IMR-90 (cell line): Measurements from ENCODE around the gene NEGR1. TPM values are rescaled to one million over a fixed set of nuclear protein-coding genes. Genes with fewer than 3 reads are reported as not detected.

Experiments
- ATAC-seq: fragments of 200-7000 bp; cut with Tn5 transposase; 2 replicates; pipeline ENCODE4 v1.9.1; 2020; ENCODE audit warnings: low read depth, mild to moderate bottlenecking, moderate library complexity
- BruUV-seq: library from RNA; stranded (reverse); fragments of 400-500 nt; replicated peaks from 2 replicates; lab custom pipeline; 2021; lab: Mats Ljungman, UMichigan
- CTCF ChIA-PET: fragments of 300-600 bp; formaldehyde crosslinking; extraction: SDS; loops from one replicate; lab custom pipeline; 2021; ENCODE audit warnings: antibody characterized with exemption; lab: Yijun Ruan, JAX
- POLR2A ChIA-PET: fragments of 300-600 bp; sonication (Branson Sonifier 250); formaldehyde crosslinking; loops from one replicate; lab custom pipeline; 2022; ENCODE audit warnings: antibody characterized with exemption; ENCODE audit not compliant: unreplicated experiment; lab: Charles Lee
- DNase-seq: peaks from one replicate; pipeline ENCODE4 v3.0.0; 2013
- H2AFZ ChIP-seq: replicated peaks from 2 replicates; pipeline ENCODE3; 2013; ENCODE audit warnings: low read length, mild to moderate bottlenecking; ENCODE audit not compliant: poor library complexity
- H2AK5ac ChIP-seq: 2 replicates; pipeline ENCODE4 v1.6.1; 2013; ENCODE audit warnings: low read depth, low read length, inconsistent platforms
- H2AK9ac ChIP-seq: replicated peaks from 2 replicates; pipeline ENCODE3; 2013; ENCODE audit warnings: mild to moderate bottlenecking, low read depth, low read length, moderate library complexity; ENCODE audit not compliant: poor library complexity
- H2BK120ac ChIP-seq: 2 replicates; pipeline ENCODE4 v1.6.1; 2013; ENCODE audit warnings: low read depth, low read length, inconsistent platforms
- H2BK15ac ChIP-seq: 3 replicates; pipeline ENCODE4 v1.6.1; 2013; ENCODE audit warnings: low read depth, low read length, inconsistent platforms
- H2BK20ac ChIP-seq: 2 replicates; pipeline ENCODE4 v1.6.1; 2013; ENCODE audit warnings: low read depth, mild to moderate bottlenecking, inconsistent platforms, low read length, moderate library complexity
- H2BK5ac ChIP-seq: 2 replicates; pipeline ENCODE4 v1.6.1; 2013; ENCODE audit warnings: mild to moderate bottlenecking, low read depth, low read length, inconsistent platforms; ENCODE audit not compliant: poor library complexity, severe bottlenecking
- H3K14ac ChIP-seq: replicated peaks from 2 replicates; pipeline ENCODE4 v1.6.1; 2013; ENCODE audit warnings: low read depth, low read length, inconsistent platforms
- H3K18ac ChIP-seq: 2 replicates; pipeline ENCODE4 v1.6.1; 2013; ENCODE audit warnings: low read depth, low read length, control low read depth
- H3K23ac ChIP-seq: 2 replicates; pipeline ENCODE4 v1.6.1; 2013; ENCODE audit warnings: low read depth, low read length, inconsistent platforms
- H3K27ac ChIP-seq: 2 replicates; pipeline ENCODE4 v1.5.1; 2013; ENCODE audit warnings: mild to moderate bottlenecking, control low read depth, low read length; ENCODE audit not compliant: insufficient read depth
- H3K27me3 ChIP-seq: 2 replicates; pipeline ENCODE4 v1.6.1; 2013; ENCODE audit warnings: low read length; ENCODE audit not compliant: control insufficient read depth, insufficient read depth
- H3K36me3 ChIP-seq: 2 replicates; pipeline ENCODE4 v1.6.1; 2013; ENCODE audit warnings: low read length, mixed read lengths; ENCODE audit not compliant: control insufficient read depth, insufficient read depth
- H3K4ac ChIP-seq: 2 replicates; pipeline ENCODE4 v1.6.1; 2013; ENCODE audit warnings: low read depth, low read length, inconsistent platforms
- H3K4me1 ChIP-seq: 2 replicates; pipeline ENCODE4 v1.6.1; 2013; ENCODE audit warnings: low read length, mixed read lengths; ENCODE audit not compliant: control insufficient read depth, insufficient read depth
- H3K4me2 ChIP-seq: 2 replicates; pipeline ENCODE4 v1.6.1; 2013; ENCODE audit warnings: low read depth, mild to moderate bottlenecking, control low read depth, low read length, moderate library complexity
- H3K4me3 ChIP-seq: 2 replicates; pipeline ENCODE4 v1.5.1; 2013; ENCODE audit warnings: low read depth, mild to moderate bottlenecking, control low read depth, low read length, moderate library complexity; ENCODE audit not compliant: insufficient read depth
- H3K56ac ChIP-seq: 2 replicates; pipeline ENCODE4 v1.6.1; 2013; ENCODE audit warnings: low read length, inconsistent platforms; ENCODE audit not compliant: insufficient read depth; ENCODE audit errors: extremely low read depth
- H3K79me1 ChIP-seq, 2 experiments: 2 replicates each; pipeline ENCODE4 v1.6.1; 2013; ENCODE audit warnings: low read length in 2 of 2, inconsistent platforms in 1 of 2, low read depth in 1 of 2
- H3K9ac ChIP-seq: 2 replicates; pipeline ENCODE4 v1.6.1; 2013; ENCODE audit warnings: low read depth, low read length, control low read depth
- H3K9me1 ChIP-seq: 2 replicates; pipeline ENCODE4 v1.6.1; 2013; ENCODE audit warnings: low read length, inconsistent platforms; ENCODE audit not compliant: insufficient read depth
- H3K9me3 ChIP-seq: 2 replicates; pipeline ENCODE4 v1.6.1; 2013; ENCODE audit warnings: low read length; ENCODE audit not compliant: control insufficient read depth, insufficient read depth
- H4K20me1 ChIP-seq: 2 replicates; pipeline ENCODE4 v1.6.1; 2013; ENCODE audit warnings: low read length, inconsistent platforms; ENCODE audit not compliant: insufficient read depth
- H4K5ac ChIP-seq: 2 replicates; pipeline ENCODE4 v1.6.1; 2013; ENCODE audit warnings: mild to moderate bottlenecking, low read depth, low read length, control low read depth
- H4K8ac ChIP-seq, 2 experiments: 2 replicates each; pipeline ENCODE4 v1.6.1; 2013; ENCODE audit warnings: low read depth in 2 of 2, low read length in 2 of 2, control low read depth in 1 of 2, inconsistent platforms in 1 of 2
- H4K91ac ChIP-seq: 2 replicates; pipeline ENCODE4 v1.6.1; 2013; ENCODE audit warnings: low read depth, low read length, inconsistent platforms; ENCODE audit not compliant: insufficient read depth
- BHLHE40 ChIP-seq: fragments of 150-350 bp; IDR thresholded peaks from 2 replicates; pipeline ENCODE4 v1.6.1; 2016; ENCODE audit warnings: mild to moderate bottlenecking, low read depth, low read length
- CEBPB ChIP-seq: IDR thresholded peaks from 2 replicates; pipeline ENCODE4 v1.6.1; 2012; ENCODE audit warnings: low read depth, low read length, improper control_type of control experiment
- CTCF ChIP-seq: conservative IDR thresholded peaks from 2 replicates; pipeline ENCODE4 v1.5.1; 2012; ENCODE audit warnings: mild to moderate bottlenecking, low read depth, low read length, improper control_type of control experiment
- FOS ChIP-seq: fragments of 150-350 bp; IDR thresholded peaks from 2 replicates; pipeline ENCODE4 v1.6.1; 2016; ENCODE audit warnings: low read depth, low read length
- MAFK ChIP-seq: IDR thresholded peaks from 2 replicates; pipeline ENCODE4 v1.6.1; 2012; ENCODE audit warnings: low read depth, low read length, improper control_type of control experiment
- MAZ ChIP-seq: IDR thresholded peaks from 2 replicates; pipeline ENCODE4 v1.6.1; 2012; ENCODE audit warnings: low read depth, mild to moderate bottlenecking, low read length, improper control_type of control experiment, moderate library complexity, borderline replicate concordance
- NFE2L2 ChIP-seq: fragments of 150-350 bp; IDR thresholded peaks from 2 replicates; pipeline ENCODE4 v1.6.1; 2016; ENCODE audit warnings: low read depth, mild to moderate bottlenecking, low read length
- POLR2A ChIP-seq: IDR thresholded peaks from 2 replicates; pipeline ENCODE4 v1.6.1; 2012; ENCODE audit warnings: mild to moderate bottlenecking, low read depth, low read length
- RAD21 ChIP-seq: IDR thresholded peaks from 2 replicates; pipeline ENCODE4 v1.6.1; 2012; ENCODE audit warnings: low read length, improper control_type of control experiment
- RFX5 ChIP-seq: IDR thresholded peaks from 2 replicates; pipeline ENCODE4 v1.8.0; 2012; ENCODE audit warnings: low read depth, mild to moderate bottlenecking, low read length, moderate library complexity
- WGBS, 2 experiments: methylation state at CpG; one replicate each; pipeline versions ENCODE4 v1.1.5 to v1.1.7; 2013; ENCODE audit warnings: missing lambda C conversion rate in 2 of 2; ENCODE audit not compliant: insufficient read length in 1 of 2; ENCODE audit errors: extremely low coverage in 2 of 2; 5-methylcytosine and 5-hydroxymethylcytosine counted together
- dilution Hi-C: fragments of 300-500 bp; cut with HindIII; formaldehyde crosslinking; loops from one replicate; pipeline ENCODE4 v1.14.3; 2018; ENCODE audit warnings: low sequenced_read_pairs; ENCODE audit not compliant: unreplicated experiment
- in situ Hi-C: fragments of 300-500 bp; cut with MboI; formaldehyde crosslinking; loops from 3 replicates; pipeline ENCODE4 v1.14.3; 2019; ENCODE audit warnings: low sequenced_read_pairs, inconsistent platforms, mixed read lengths
- intact Hi-C: fragments of 100-400 bp; cut with micrococcal nuclease; formaldehyde crosslinking; loops from 2 replicates; pipeline ENCODE4 v1.10.0; 2022
- polyA plus RNA-seq, 3 experiments: library from polyadenylated mRNA; depleted of rRNA; stranded (reverse); fragments of >200 nt; gene quantifications; 2 replicates each; pipeline ENCODE4 v1.2.3, GENCODE V29; 2012; ENCODE audit warnings: low replicate concordance in 1 of 3
- total RNA-seq: library from RNA; depleted of rRNA; stranded (reverse); fragments of >200 nt; gene quantifications from 2 replicates; pipeline ENCODE4 v1.2.3, GENCODE V29; 2012
- TF ChIP-seq, protein P1 (sequence below): fragments of 150-350 bp; IDR thresholded peaks from 2 replicates; pipeline ENCODE4 v1.6.1; 2017; ENCODE audit warnings: mild to moderate bottlenecking, antibody characterized with exemption, low read length, low read depth

The NEGR1 gene
- total and polyA plus RNA-seq, 2 of the 4 experiments (the other 2 are of a cell fraction), result 5.1 to 9.1 TPM

DNA sequence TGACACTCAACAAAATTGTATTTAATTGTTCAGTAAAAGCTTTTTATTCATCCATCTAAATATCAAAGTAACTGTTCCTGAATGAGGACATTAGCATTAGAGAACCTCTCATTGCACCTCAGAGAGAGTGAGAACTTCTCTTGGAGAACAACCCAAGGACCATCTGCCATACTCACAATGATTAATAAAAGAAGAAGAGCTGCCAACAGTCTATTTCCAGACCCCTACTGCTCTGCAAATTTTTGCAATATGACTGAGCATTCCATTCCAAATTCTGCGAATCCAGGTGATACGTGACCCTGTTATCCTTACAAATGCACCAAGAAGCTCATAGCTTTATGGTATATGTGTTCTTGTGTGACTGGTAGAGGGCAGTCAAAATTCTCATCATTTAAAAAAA lies 422.5 kb downstream of the NEGR1 start:
- Histone ChIP-seq H2BK120ac (no peak overlapping the region), H3K4me1 (no peaks in the 10 kb centered on the region), H3K23ac (no peak overlapping the region), H2AFZ (no peak overlapping the region), H3K4ac (no peak overlapping the region), H3K79me1 (no peaks in the 10 kb centered on the region), H2AK5ac (no peak overlapping the region), H3K18ac (no peak overlapping the region), H4K91ac (no peak overlapping the region), H4K5ac (no peak overlapping the region), H2AK9ac (no peak overlapping the region), H4K8ac (no peak overlapping the region), H3K4me3 (no peak overlapping the region), H3K14ac (no peak overlapping the region), H3K4me2 (no peak overlapping the region), H3K56ac (no peak overlapping the region), H2BK20ac (no peak overlapping the region), H3K36me3 (no peaks in the 10 kb centered on the region), H4K20me1 (no peaks in the 10 kb centered on the region), H3K27me3 (no peaks in the 10 kb centered on the region), H3K9me3 (no peaks in the 10 kb centered on the region), H3K27ac (no peak overlapping the region), H2BK5ac (no peak overlapping the region), H3K9ac (no peak overlapping the region), H2BK15ac (no peak overlapping the region), H3K9me1 (no peaks in the 10 kb centered on the region)
- no peak for TF ChIP-seq CTCF
- no peak for TF ChIP-seq MAZ
- no peak for TF ChIP-seq RFX5
- TF ChIP-seq POLR2A, result no peak
- TF ChIP-seq MAFK, result no peak
- no peak for TF ChIP-seq BHLHE40
- TF ChIP-seq, protein P1, sequence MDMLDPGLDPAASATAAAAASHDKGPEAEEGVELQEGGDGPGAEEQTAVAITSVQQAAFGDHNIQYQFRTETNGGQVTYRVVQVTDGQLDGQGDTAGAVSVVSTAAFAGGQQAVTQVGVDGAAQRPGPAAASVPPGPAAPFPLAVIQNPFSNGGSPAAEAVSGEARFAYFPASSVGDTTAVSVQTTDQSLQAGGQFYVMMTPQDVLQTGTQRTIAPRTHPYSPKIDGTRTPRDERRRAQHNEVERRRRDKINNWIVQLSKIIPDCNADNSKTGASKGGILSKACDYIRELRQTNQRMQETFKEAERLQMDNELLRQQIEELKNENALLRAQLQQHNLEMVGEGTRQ, result no peak
- no peak for TF ChIP-seq CEBPB
- no peak for TF ChIP-seq RAD21
- TF ChIP-seq FOS, result no peak
- TF ChIP-seq NFE2L2, result no peak
- DNase-seq (no peak), ATAC-seq (no peak)
- ChIA-PET POLR2A (no interaction called here), CTCF (no interaction called here)
- BruUV-seq, result no TSS peak
- in situ Hi-C loops (no loop called here), intact Hi-C loops (no loop called here), dilution Hi-C loops (no loop called here)
- WGBS, 2 experiments, result no CpG with 5 or more reads among the region's 2 CpGs
